GM10266 (cell line): ENCODE results near the gene MAP3K3.

ENCODE experiments used
- DNase-seq: peaks from one replicate; pipeline ENCODE4 v3.0.0; 2012; ENCODE audit errors: extremely low spot score
- CTCF ChIP-seq: IDR thresholded peaks from 2 replicates; pipeline ENCODE4 v1.5.1; 2012; ENCODE audit warnings: mild to moderate bottlenecking, low read depth; ENCODE audit not compliant: control insufficient read depth, insufficient read depth; ENCODE audit errors: missing control alignments

Gene MAP3K3

GRCh38 chr17:63601439-63602371 is 20.5 kb upstream of the MAP3K3 start:
- TF ChIP-seq CTCF: no peak
- DNase-seq: peak; percentile 20

- no peak for DNase-seq
- TF ChIP-seq CTCF: no peak
Observed at GRCh38 chr17:63609816-63610573, 12.2 kb upstream of the MAP3K3 start.

- TF ChIP-seq CTCF: no peak
- DNase-seq: no peak
Observed at GRCh38 chr17:63610854-63611253, 11.4 kb upstream of the MAP3K3 start.

DNA sequence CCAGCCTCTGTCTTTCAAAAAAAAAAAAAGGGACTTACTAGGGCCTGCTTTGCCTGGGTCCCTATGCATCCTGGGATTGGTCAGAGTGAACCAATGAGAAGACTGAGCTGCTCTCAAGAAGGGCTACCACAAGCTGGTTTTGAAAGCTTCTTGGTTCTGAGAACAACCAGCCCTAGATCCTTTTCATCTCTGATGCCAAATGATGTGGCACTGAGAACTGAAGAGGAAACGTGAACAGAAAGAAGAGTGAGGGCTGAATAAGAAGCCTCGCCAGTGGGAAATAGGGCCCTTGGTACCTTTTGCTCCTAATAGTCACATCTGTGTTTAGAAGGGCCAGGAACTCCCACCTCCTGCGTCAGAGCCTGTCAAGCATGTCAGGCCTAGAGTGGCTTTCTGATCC is 10.9 kb upstream of the MAP3K3 start:
- TF ChIP-seq CTCF: no peak
- no peak for DNase-seq

- DNase-seq: no peak
- TF ChIP-seq CTCF: no peak
Observed at GRCh38 chr17:63613663-63614062, 8.6 kb upstream of the MAP3K3 start.

GRCh38 chr17:63621229-63621683 is 961 bp upstream of the MAP3K3 start:
- no peak for DNase-seq
- TF ChIP-seq CTCF: no peak
